PC-9 (cell line): ENCODE results near the gene AQP12B.

Source experiments
- EZH2 ChIP-seq: fragments of 200-600 bp; sonication (generic); IDR thresholded peaks from 2 replicates; pipeline ENCODE4 v1.8.0; 2017; ENCODE audit warnings: antibody characterized with exemption, low read depth
- TF ChIP-seq, protein P1 (sequence below): fragments of 200-600 bp; sonication (generic); conservative IDR thresholded peaks from 2 replicates; pipeline ENCODE4 v1.6.1; 2017; ENCODE audit warnings: mixed run types, antibody characterized with exemption, mild to moderate bottlenecking, moderate library complexity

DNA sequence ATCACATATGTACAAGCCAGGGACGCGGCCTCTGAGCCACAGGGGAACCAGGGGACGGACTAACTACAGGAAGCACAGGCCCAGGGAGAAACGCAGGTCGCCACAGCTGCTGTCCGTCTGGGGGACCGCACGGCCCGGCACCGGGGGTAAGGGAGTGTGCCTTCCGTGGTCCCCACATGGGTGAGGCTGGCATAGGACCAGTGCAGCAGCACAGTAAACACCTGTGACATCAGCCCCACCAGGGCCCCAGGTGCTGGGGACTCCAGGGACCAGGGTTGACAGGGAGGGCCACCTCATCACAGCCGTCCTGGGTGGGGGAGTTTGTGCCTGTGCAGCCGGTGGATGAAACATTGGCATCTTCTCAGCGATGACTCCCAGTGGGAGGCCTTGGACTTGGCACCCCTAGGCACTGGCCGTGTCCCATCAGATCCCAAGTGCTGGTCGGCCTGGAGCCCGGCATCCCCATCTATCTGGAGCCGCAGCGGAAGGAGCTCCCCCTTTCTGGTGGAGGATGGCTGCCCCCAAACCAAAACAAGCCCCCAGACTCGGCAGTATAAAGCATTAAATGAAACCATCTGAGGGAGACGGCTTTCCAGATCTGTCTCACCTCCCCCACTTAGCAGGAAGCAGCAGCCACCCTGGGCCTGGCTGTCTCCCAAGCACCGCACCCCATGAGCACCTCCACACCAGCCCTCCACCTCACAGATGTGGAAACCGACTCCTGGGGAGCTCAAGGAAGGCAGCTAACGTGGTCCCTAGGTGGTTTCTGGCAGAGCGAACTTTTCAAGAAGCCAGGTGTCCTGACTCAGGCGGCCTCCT lies 31.5 kb upstream of the AQP12B start:
- TF ChIP-seq, protein P1, sequence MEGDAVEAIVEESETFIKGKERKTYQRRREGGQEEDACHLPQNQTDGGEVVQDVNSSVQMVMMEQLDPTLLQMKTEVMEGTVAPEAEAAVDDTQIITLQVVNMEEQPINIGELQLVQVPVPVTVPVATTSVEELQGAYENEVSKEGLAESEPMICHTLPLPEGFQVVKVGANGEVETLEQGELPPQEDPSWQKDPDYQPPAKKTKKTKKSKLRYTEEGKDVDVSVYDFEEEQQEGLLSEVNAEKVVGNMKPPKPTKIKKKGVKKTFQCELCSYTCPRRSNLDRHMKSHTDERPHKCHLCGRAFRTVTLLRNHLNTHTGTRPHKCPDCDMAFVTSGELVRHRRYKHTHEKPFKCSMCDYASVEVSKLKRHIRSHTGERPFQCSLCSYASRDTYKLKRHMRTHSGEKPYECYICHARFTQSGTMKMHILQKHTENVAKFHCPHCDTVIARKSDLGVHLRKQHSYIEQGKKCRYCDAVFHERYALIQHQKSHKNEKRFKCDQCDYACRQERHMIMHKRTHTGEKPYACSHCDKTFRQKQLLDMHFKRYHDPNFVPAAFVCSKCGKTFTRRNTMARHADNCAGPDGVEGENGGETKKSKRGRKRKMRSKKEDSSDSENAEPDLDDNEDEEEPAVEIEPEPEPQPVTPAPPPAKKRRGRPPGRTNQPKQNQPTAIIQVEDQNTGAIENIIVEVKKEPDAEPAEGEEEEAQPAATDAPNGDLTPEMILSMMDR: no peak
- TF ChIP-seq EZH2: no peak
